Activated naive CD8-positive, alpha-beta T cell treated with anti-CD3 and anti-CD28 coated beads for 36 hours (primary cell): ENCODE results near the gene ATG9B. TPM values are rescaled to one million over a fixed set of nuclear protein-coding genes. Genes with fewer than 3 reads are reported as not detected.
"Not testable (repeated sequence)": the region's sequence is repeated elsewhere in the genome, so short reads cannot be mapped to it uniquely, and the experiment has no call there.

Experiments used
- DNase-seq: peaks from one replicate; pipeline ENCODE4 v3.0.0; 2021
- H3K27ac Mint-ChIP-seq: one replicate; pipeline ENCODE4 v1.8.0; 2022; ENCODE audit warnings: mild to moderate bottlenecking, moderate library complexity, mixed read lengths
- H3K27me3 Mint-ChIP-seq: one replicate; pipeline ENCODE4 v1.8.0; 2022; ENCODE audit warnings: mild to moderate bottlenecking, mixed read lengths
- H3K36me3 Mint-ChIP-seq: one replicate; pipeline ENCODE4 v1.8.0; 2021; ENCODE audit warnings: mild to moderate bottlenecking, mixed read lengths
- H3K4me1 Mint-ChIP-seq: one replicate; pipeline ENCODE4 v1.8.0; 2021; ENCODE audit warnings: mixed read lengths
- H3K4me3 Mint-ChIP-seq: one replicate; pipeline ENCODE4 v1.8.0; 2022; ENCODE audit warnings: mild to moderate bottlenecking, moderate library complexity, mixed read lengths
- H3K9me3 Mint-ChIP-seq: one replicate; pipeline ENCODE4 v1.8.0; 2022; ENCODE audit warnings: mixed read lengths
- total RNA-seq, 2 experiments: library from RNA; stranded (reverse); gene quantifications; one replicate each; pipeline ENCODE4 v1.2.3, GENCODE V29; 2021

Gene ATG9B
- total RNA-seq, 2 experiments from 2014 or later: 12.3 TPM

DNA sequence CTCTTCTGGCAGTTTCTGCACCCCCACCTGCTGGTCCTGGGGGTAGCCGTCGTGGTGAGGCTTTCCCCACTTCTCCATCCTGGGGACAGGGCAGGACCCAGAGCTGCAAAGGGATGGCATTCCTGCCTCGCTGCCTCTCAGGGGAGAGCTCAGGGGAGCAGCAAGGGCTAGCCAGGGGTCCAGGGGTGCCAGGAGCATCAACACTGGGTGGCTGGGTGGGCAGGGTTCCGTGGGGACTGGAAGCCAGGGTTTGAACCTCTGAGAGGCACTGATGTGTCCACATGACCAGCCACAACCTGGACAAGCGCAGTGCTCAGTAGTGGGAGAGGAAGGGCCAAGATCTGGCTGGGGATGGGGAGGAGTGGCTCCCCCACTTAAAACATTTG, 9.6 kb upstream of the ATG9B start:
- DNase-seq: no peak
- H3K36me3 Mint-ChIP-seq: peaks cover 2% of the 10 kb centered on the region
- no peak overlapping the region for H3K27ac Mint-ChIP-seq
- no peaks in the 10 kb centered on the region for H3K27me3 Mint-ChIP-seq
- no peak overlapping the region for H3K4me3 Mint-ChIP-seq
- peaks cover 14% of the 10 kb centered on the region for H3K4me1 Mint-ChIP-seq
- H3K9me3 Mint-ChIP-seq: no peaks in the 10 kb centered on the region

DNA sequence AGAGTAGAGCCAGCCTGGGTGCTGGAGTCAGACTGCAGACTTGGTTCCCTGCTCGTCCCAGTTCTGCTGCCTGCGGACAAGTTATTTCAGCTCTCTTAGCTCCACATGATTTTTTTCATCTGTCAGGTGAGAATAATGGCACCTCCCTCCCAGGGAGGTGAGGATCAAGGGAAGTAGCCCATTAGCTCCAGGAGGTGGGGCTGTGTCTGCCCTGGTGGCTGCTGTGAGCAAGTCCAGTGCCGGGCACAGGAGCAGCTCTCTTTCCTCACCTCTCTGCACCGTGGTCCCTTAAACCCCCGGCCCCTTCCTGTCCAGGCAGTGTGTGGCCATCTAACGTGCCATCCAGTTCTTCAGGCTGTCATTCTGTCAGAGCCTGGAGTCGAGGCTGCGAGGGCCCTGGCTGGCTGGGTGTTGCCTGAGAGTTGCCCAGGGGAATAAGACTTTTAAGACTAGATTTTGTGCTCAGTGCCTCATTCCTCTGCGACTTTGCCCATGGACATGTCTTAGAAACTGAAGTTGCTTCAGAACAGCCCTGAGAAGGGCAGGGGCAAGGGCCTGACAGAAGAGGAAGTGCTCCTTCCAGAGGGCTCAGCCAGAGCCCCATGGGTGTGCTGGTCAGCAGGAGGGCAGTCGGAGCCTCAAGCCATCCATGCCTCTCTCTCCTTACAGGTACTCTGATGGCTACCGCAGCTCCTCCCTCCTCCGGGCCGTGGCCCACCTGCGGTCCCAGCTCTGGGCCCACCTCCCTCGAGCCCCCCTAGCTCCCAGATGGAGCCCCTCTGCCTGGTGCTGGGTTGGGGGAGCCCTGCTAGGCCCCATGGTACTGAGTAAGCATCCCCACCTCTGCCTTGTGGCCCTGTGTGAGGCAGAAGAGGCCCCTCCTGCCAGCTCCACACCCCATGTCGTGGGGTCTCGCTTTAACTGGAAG, 8.9 kb upstream of the ATG9B start:
- no peak for DNase-seq
- Mint-ChIP-seq H3K4me1 (peaks cover 12% of the 10 kb centered on the region), H3K27me3 (no peaks in the 10 kb centered on the region), H3K27ac (no peak overlapping the region), H3K9me3 (no peaks in the 10 kb centered on the region), H3K36me3 (peaks cover 5% of the 10 kb centered on the region), H3K4me3 (no peak overlapping the region)

DNA sequence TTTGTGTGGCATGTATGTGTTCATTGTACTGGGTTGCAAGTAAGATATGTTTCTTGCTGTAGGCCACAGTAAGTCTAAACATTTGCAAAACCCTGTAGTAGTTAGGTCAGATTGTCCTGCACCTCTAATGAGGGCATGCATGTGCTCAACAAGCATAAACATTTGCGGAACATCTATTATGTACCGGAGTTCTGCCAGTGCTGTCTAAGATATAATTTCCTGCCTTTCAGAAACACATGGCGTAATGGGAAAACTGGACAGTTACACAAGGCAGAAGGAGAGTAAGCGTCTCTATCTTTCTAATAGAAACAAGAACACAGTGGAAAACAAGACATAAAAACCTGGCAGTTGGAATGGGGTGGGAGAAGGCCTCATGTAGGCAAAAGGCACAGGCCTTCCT, 6.7 kb upstream of the ATG9B start:
- no peak for DNase-seq
- Mint-ChIP-seq H3K4me3 (no peak overlapping the region), H3K36me3 (peaks cover 5% of the 10 kb centered on the region), H3K27ac (no peak overlapping the region), H3K9me3 (no peaks in the 10 kb centered on the region), H3K4me1 (peaks cover 20% of the 10 kb centered on the region), H3K27me3 (no peaks in the 10 kb centered on the region)

DNA sequence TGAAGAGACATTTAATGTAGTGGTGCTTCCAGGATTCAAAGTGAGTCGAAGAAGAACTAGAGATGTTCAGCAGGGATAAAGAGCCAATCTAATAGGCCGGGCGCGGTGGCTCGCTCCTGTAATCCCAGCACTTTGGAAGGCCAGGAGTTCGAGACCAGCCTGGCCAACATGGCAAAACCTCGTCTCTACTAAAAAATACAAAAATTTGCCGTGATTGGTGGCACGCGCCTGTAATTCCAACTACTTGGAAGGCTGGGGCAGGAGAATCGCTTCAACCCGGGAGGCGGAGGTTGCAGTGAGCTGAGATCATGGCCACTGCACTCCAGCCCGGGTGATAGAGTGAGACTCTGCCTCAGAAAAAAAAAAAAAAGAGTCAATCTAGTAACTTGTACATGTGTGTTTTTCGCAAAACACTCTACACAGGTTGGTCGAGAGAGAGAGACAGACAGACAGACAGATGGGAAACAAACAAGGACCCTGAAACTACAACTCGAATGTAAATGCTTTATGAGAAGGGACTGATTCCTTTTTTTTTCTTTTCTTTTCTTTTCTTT, 4.7 kb upstream of the ATG9B start:
- H3K4me3 Mint-ChIP-seq: peak overlapping the region; percentile 94
- DNase-seq: no peak
- no peaks in the 10 kb centered on the region for H3K27me3 Mint-ChIP-seq
- no peaks in the 10 kb centered on the region for H3K9me3 Mint-ChIP-seq
- H3K4me1 Mint-ChIP-seq: peaks cover 20% of the 10 kb centered on the region
- peak overlapping the region; percentile 90 for H3K27ac Mint-ChIP-seq
- H3K36me3 Mint-ChIP-seq: peaks cover 5% of the 10 kb centered on the region

DNA sequence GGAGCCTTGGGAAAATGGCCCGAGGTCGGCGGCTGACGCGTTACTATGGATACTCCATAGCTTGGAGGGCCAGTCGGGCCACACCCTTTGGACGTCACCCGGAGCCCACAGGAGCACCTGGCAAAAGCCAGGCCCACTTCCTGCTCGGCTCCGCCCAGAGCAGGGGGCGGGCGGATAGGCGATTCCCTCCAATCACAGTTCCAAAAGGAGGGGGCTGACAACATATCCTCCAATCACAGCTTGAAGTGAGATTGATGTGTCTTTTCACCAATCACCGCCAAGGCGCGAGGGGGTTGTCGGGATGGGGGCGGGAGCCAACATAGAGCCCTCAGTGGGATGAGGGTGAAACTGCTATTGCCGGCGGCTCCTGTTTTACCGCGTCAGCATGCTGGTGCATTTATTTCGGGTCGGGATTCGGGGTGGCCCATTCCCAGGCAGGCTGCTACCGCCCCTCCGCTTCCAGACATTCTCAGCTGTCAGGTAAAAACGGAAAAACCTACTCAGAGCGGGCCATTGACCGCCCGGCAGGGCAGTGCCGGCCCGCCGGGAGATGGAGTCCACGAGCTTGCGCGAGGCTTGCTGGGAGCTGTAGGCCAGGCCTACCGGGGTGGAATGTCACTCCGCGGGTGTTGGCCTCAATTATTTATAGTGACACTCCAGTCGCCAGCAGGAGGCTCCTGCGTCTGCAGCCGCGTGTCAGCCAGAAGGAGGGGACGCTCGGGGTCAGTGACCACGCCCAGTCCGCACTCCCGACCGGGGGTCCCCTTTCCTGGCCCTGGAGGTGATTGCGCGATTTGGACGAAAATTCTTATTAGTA, 4.0 kb upstream of the ATG9B start, which contains the start of gene ABCB8:
TSS of gene ABCB8 (plus strand) at position 320 of the 817 bp plus-strand sequence. CDS start at position 386, 66 bp downstream.
- Mint-ChIP-seq H3K27me3 (no peaks in the 10 kb centered on the region), H3K36me3 (peaks cover 5% of the 10 kb centered on the region), H3K4me3 (peak within 1 kb of the TSS; percentile 94), H3K9me3 (no peaks in the 10 kb centered on the region), H3K4me1 (peaks cover 20% of the 10 kb centered on the region), H3K27ac (peak within 1 kb of the TSS; percentile 90)
- DNase-seq: peak; percentile 96

DNA sequence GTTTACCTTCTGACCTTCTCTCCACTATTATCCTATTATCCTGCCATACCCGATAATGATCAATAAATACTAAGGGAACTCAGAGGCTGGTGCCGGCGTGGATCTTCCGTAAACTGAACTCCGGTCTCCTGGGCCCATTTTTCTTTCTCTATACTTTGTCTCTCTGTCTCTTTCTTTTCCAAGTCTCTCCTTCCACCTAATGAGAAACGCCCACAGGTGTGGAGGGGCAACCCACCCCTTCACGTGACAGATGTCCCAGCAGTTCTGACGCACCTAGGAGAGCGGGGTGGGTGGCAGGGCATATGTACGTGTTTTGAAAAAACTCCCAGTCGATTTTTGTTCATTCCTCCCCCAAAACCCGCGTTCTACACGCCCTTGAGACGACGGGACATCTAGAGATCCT, 3.4 kb upstream of the ATG9B start:
- H3K36me3 Mint-ChIP-seq, DNase-seq, H3K27me3 Mint-ChIP-seq, H3K9me3 Mint-ChIP-seq: not testable (repeated sequence)
- Mint-ChIP-seq H3K4me1 (peaks cover 20% of the 10 kb centered on the region), H3K27ac (peak overlapping the region; percentile 90), H3K4me3 (peak overlapping the region; percentile 94)

DNA sequence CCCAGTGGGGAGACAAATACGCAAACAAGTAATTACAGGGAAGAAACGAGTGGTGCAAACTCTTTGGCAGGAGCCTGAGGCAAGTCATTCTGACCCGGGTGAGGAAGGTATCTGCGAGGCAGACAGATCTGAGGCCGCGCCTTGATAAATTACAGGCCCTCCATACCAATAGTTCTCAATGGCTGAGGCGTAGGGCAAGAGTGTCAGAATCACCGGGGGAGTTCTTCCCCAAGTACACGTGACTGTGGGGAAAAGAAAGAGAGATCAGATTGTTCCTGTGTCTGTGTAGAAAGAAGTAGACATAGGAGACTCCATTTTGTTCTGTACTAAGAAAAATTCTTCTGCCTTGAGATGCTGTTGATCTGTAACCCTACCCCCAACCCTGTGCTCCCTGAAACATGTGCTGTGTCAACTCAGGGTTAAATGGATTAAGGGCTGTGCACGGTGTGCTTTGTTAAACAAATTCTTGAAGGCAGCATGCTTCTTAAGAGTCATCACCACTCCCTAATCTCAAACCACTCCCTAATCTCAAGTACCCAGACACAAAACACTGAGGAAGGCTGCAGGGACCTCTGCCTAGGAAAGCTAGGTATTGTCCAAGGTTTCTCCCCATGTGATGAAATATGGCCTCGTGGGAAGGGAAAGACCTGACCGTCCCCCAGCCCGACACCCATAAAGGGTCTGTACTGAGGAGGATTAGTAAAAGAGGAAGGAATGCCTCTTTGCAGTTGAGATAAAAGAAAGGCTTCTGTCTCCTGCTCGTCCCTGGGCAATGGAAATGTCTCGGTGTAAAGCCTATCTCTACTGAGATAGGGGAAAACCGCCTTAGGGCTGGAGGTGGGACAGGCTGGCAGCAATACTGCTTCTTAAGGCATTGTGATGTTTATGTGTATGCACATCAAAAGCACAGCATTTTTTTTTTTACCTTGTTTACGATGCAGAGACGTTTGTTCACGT, 2.8 kb upstream of the ATG9B start:
- H3K9me3 Mint-ChIP-seq, DNase-seq, H3K27me3 Mint-ChIP-seq, H3K36me3 Mint-ChIP-seq: not testable (repeated sequence)
- peak overlapping the region; percentile 90 for H3K27ac Mint-ChIP-seq
- peak overlapping the region; percentile 94 for H3K4me3 Mint-ChIP-seq
- H3K4me1 Mint-ChIP-seq: peaks cover 20% of the 10 kb centered on the region

DNA sequence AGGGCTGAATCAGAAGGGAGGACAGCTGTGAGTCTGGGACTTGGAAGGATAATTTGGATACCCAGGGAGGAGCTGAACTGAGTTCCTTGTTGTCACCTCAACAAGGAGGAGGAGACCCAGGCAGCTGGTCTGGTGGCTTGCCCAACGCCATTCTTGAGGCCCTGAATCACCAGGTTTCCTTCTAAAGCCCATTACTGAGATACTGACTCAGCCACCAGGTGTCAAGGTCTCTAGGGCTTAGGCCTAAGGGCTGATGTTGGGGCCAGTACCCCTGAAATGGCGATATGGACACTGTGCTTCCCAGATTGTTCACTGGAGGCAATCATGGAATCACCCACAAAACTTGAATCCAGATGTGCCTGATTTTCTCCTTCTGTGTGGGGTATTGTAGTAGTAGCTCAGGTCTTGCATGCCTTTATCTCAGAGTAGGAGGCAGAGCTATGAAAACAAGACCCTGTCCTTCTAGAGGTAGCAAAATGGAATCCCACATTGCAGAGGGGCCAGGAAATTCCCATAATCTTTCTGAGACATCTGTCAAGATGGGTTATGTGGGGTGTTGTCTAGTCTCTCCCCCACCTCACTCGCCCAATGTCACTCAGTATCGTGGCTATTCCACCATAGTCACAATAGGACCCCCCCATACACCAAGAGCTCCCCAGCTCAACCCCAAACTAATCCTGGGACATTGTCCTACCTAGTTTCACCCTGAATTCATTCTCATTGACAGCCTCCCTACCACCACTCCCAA, 1.8 kb upstream of the ATG9B start:
- Mint-ChIP-seq H3K4me3 (no peak overlapping the region), H3K36me3 (peaks cover 5% of the 10 kb centered on the region), H3K27me3 (no peaks in the 10 kb centered on the region), H3K4me1 (peaks cover 20% of the 10 kb centered on the region), H3K9me3 (no peaks in the 10 kb centered on the region), H3K27ac (no peak overlapping the region)
- no peak for DNase-seq

DNA sequence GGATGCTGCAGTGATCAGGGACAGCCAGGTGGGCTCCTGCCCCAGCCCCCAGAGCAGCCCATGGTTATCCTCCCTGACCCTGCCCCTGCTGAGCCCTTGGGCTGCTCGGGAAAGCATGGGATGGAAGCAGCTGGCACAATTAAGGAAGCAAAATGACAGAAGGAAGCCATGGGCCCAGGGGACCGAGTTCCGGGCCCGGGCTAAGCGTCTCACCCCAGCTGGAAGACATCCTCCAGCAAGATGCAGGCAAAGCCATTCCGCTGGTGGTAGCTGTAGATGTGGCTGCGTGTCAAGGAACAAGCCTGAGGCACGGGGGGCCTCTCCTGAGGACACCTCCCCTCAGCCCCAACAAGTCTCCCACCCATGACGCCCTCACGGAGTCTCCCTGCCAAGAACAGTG, 1.1 kb downstream of the ATG9B start:
- Mint-ChIP-seq H3K4me1 (peaks cover 14% of the 10 kb centered on the region), H3K36me3 (peaks cover under 1% of the 10 kb centered on the region), H3K9me3 (no peaks in the 10 kb centered on the region), H3K27me3 (peaks cover 9% of the 10 kb centered on the region), H3K4me3 (no peak overlapping the region), H3K27ac (no peak overlapping the region)
- no peak for DNase-seq

DNA sequence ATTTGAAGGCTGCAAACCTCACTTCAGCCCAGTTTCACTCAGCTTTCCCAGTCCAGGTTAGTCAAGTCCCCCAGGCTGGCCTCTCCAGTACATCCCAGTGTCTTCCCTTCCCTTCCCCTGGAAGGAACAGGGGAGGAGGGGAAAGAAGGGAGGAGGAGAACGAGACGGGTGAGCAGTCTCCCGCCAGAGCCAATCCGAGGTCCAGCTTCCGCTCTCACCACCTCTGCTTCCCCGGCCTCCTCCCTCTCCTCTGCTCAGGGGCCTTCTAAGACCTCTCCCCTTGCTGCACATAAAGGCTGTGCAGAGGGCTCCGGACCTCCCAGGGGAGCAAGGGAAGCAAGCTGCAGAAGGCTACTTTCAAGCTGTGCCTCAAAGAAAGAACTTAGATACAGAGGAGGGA, 4.1 kb downstream of the ATG9B start:
- Mint-ChIP-seq H3K27me3 (peaks cover 11% of the 10 kb centered on the region), H3K4me1 (peaks cover 29% of the 10 kb centered on the region), H3K36me3 (peaks cover 6% of the 10 kb centered on the region), H3K9me3 (no peaks in the 10 kb centered on the region), H3K27ac (no peak overlapping the region), H3K4me3 (no peak overlapping the region)
- DNase-seq: no peak

DNA sequence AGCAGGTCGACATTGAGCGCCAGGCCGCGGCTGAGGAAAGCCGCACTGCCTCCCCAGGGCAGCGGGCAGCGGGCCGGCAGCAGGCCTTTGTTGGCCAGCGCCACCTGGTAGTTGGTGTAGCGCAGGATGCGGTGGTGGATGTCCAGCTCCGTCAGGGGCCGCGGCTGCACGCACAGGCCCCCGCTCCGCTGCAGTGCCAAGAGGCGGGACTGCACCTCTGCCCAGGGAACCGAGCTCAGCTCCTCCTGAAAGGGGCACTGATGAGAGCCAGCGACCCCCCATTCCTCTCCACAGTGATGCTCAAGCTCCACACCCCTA, 5.2 kb downstream of the ATG9B start:
- Mint-ChIP-seq H3K4me3 (peak overlapping the region; percentile 73), H3K4me1 (peaks cover 41% of the 10 kb centered on the region), H3K9me3 (no peaks in the 10 kb centered on the region), H3K27ac (no peak overlapping the region), H3K27me3 (peaks cover 11% of the 10 kb centered on the region), H3K36me3 (peaks cover 10% of the 10 kb centered on the region)
- DNase-seq: no peak

DNA sequence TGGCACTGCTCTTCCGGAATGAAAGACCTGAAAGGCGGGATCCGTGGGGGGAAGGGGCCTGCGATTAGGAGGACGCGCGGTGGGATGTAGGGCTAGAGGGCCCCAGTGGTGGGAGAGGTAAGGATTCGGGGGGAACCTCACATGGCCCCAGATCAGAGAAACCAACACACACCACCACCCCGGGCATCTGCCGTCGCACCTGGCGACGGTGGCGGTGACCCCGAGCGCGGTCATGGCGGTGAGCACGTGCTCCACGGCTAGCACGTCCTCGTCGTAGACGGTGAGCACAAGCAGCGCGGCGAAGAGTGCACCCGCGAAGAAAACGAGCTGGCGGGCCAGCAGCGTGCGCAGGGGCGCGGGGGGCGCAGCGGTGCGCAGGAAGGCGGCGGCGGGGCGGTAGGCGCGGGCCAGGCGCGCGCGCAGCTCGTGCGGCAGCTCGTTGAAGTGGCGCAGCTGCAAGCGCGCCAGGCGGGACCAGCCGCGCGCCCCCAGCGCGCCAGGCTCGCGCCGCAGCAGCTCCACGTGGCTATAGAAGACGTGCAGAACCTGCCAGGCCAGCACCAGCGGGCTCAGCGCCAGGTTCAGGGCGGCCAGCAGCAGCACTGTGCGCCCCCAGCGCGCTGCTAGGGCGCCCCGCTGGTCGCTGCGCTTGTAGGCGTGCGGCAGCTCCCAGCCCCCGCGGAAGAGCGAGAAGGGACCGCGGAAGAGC, 5.7 kb downstream of the ATG9B start:
- H3K9me3 Mint-ChIP-seq: no peaks in the 10 kb centered on the region
- H3K4me1 Mint-ChIP-seq: peaks cover 42% of the 10 kb centered on the region
- peak overlapping the region; percentile 82 for H3K27ac Mint-ChIP-seq
- DNase-seq: peak; percentile 65
- peaks cover 11% of the 10 kb centered on the region for H3K27me3 Mint-ChIP-seq
- H3K4me3 Mint-ChIP-seq: peak overlapping the region; percentile 73
- H3K36me3 Mint-ChIP-seq: peaks cover 10% of the 10 kb centered on the region

DNA sequence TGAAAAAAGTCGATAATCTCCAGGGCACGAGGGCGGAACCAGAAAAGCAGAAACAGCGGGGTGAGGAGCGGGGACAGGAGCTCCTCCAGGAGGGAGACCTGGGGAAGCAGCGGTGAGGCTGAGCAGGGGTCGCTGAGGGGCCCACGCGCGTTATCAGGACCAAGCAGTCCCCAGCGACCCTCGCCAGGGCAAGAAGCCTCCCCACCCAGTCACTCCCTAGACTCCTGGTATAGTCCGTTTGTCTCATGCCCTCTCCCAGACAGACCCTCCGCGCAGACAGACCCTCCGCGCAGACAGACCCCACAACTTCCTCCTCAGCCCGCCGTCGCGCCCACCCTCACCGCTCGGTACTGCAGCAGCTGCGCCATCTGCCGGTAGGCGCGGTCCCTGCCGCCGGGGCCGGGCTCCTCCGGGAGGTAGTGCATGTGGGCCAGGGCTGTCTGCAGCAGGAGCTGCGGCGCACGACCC, 6.3 kb downstream of the ATG9B start:
- Mint-ChIP-seq H3K4me1 (peaks cover 45% of the 10 kb centered on the region), H3K9me3 (no peaks in the 10 kb centered on the region), H3K4me3 (peak overlapping the region; percentile 73), H3K27ac (peak overlapping the region; percentile 82), H3K36me3 (peaks cover 10% of the 10 kb centered on the region), H3K27me3 (peaks cover 11% of the 10 kb centered on the region)
- peak; percentile 87 for DNase-seq
